ENCODE data around the gene RCBTB1.

RCBTB1 gene

GRCh38 chr13:49561062-49561410 lies 24.3 kb downstream of the RCBTB1 start:
- no peak for DNase-seq (ENCODE audit: low read depth in 2 of 3, low spot score in 2 of 3)

DNA sequence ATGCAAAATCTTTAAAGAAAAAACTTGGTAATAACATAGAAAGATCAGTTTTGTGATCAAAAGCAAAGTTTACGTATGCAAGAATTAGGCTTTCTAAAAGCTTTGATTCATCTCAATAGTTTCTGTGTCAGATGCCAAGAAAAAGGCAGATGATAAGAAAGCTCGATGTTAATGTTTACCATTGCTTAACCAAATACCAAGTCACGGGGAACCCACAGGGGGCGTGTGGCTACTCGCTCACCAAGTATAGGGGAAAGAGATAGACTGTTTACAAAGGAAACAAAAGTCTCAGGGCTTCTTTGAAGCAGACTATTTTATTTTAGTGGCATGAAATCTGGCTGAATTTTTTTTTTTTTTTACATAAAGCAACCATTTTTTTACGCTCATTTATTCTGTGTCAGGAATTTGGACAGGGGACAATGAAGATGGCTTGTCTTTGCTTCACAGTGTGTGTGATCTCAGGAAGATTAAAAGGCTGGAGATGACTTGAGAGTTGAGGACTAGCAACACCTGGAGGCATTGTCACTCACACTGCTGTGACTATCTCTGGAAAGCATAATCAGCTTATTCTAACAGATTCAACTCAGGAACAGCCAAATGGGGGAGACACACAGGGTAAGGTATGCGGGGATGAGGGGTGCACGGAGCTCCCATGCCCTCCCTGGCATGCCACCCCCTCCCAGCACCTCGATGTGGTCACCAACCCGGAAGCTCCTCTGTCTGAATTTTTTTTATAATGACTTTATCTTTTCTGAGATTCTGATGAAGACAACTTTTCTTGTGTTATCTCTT lies 24.9 kb downstream of the RCBTB1 start:
- no peak for DNase-seq (ENCODE audit: low read depth in 2 of 3, low spot score in 2 of 3)

DNA sequence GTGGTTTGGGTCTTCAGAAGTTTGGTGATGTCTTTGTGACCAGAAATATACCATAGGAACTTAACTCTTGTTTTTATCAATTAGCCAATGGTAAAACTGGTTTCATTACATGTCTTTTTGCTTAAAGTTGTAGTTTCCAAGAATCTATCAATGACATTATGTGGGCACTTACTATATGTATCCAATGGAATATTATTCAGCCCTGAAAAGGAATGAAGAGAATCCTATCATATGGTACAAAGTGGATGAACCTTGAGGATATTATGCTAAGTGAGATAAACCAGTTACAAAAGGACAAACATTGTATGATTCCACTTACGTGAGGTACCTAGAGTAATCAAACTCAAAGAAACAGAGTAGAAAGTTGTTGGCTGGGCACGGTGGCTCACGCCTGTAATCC lies 26.4 kb downstream of the RCBTB1 start:
- no peak for DNase-seq (ENCODE audit: low read depth in 2 of 3, low spot score in 2 of 3)

- no peak for DNase-seq (ENCODE audit: low read depth in 2 of 3, low spot score in 2 of 3)
These were observed 31.0 kb downstream of the RCBTB1 start for GRCh38 chr13:49554387-49554786.

- DNase-seq (ENCODE audit: low read depth in 2 of 3, low spot score in 2 of 3), result no peak
These were observed 31.5 kb downstream of the RCBTB1 start for GRCh38 chr13:49553888-49554287.

DNA sequence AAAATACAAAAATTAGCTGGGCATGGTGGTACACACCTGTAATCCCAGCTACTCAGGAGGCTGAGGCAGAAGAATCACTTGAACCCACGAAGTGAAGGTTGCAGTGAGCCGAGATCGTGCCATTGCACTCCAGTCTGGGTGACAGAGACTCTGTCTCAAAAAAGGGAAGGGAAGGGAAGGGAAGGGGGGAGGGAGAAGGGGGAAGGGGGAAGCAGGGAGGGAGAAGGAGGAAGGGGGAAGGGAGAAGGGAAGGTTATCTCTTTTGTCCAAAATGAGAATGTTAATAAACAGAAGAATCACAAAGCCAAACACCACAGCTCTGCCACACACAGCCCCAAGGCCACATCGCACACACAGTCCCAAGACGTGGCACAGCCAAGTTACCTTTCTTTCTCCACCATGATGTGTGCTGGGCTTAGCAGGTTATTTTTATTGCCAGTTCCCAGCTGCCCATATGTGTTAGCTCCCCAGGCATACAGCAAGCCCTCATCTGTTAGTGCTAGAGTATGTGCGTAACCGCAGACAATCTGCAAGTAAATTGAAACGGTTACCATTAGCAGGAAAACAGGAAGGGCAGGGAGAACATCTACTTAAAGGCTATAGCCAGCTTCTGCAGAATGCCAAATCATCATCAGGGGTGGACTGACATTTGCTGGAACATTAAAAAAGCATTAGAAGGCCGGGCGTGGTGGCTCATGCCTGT lies 34.3 kb downstream of the RCBTB1 start:
- no peak for DNase-seq (ENCODE audit: low read depth in 2 of 3, low spot score in 2 of 3)

- DNase-seq (ENCODE audit: low read depth in 2 of 3, low spot score in 2 of 3), result no peak
These were observed 36.1 kb downstream of the RCBTB1 start for GRCh38 chr13:49549289-49549688.

DNA sequence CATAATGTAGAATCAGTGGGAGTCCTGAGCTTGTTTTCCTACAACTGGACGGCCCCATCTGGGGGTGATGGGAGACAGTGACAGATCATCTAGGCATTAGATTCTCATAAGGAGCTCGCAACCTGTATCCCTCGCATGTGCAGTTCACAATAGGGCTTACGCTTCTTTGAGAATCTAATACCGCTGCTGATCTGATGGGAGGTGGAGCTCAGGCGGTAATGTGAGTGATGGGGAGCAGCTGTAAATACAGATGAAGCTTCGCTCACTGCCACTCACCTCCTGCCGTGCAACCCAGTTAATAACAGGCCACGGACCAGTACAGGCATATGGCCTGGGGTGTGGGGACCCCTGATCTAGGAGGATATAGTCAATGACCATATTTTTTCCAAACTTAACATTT lies 38.8 kb downstream of the RCBTB1 start:
- DNase-seq (ENCODE audit: low read depth in 2 of 3, low spot score in 2 of 3), result no peak

GRCh38 chr13:49545661-49546060 lies 39.7 kb downstream of the RCBTB1 start:
- no peak for DNase-seq (ENCODE audit: low read depth in 2 of 3, low spot score in 2 of 3)

- DNase-seq (ENCODE audit: low read depth in 2 of 3, low spot score in 2 of 3), result no peak
These were observed 41.7 kb downstream of the RCBTB1 start for GRCh38 chr13:49543656-49544055.

DNA sequence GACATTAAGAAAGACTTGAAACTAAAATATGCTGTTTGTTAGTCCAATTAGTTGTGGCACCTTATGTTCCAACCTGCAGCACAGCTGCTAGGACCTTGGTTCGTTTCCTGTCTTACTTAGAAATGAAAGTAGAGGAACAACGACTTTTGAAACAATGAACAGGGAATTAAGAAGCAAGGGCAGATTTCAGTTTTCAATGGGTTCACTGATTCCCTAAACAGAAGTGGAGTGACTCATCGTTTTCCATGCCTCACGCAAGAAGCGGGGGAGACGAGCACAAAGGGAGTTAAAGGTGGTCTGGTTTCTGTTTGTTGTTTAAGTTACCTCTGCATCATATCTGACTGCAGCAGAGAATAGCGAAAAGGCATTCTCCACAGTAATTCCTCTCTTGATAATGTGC lies 44.8 kb downstream of the RCBTB1 start:
- DNase-seq (ENCODE audit: low read depth in 2 of 3, low spot score in 2 of 3), result no peak

DNA sequence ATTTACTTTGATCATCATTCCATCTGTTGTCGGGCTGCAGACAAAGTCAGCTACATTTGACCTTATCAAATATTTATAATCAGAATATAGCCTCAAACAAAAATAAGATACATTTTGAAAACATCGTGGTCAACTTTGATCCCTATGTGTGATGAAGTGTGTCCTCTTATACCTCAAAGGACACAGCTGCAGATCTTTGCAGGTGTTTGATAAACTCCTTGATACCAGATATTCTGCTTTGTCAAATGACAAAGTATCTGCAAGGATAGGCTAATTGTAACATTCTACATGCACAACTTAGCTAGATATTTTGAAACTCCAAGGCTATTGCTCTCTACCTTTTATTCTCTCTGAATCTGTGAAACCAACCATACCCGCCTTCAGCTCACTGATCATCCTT lies 45.6 kb downstream of the RCBTB1 start:
- no peak for DNase-seq (ENCODE audit: low read depth in 2 of 3, low spot score in 2 of 3)

DNA sequence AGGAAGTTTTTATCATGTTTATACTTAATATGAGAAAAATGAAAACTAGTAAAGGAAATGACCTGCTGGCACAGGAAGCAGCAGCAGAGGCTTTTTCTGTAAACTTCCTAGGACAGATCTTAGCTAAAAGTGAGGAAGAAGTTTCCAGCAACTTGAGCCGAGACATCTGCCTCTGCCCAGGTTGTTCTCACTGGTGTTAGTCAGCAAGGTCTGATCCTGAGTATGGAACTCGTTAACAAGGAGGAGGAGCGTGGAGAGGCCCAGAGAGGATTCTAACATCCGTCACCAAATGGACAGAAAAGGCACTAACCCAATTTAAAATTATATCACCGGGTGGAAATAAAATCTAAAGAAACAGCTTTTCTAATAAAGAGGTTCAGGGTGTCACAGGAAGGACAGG lies 46.0 kb downstream of the RCBTB1 start:
- DNase-seq (ENCODE audit: low read depth in 2 of 3, low spot score in 2 of 3), result no peak

DNA sequence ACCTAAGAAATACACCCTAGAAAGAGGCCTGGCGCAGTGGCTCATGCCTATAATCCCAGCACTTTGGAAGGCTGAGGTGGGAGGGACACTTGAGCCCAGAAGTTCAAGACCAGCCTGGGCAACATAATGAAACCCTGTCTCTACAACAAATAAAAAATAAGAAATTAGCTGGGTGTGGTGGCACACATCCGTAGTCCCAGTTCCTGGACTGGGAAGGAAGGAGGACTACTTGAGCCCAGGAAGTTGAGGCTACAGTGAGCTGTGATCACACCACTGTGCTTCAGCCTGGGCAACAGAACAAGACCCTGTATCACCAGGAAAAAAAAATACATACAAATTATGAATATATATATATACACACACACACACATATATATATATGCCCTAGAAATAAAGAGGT lies 47.0 kb downstream of the RCBTB1 start:
- DNase-seq (ENCODE audit: low read depth in 2 of 3, low spot score in 2 of 3), result no peak

DNA sequence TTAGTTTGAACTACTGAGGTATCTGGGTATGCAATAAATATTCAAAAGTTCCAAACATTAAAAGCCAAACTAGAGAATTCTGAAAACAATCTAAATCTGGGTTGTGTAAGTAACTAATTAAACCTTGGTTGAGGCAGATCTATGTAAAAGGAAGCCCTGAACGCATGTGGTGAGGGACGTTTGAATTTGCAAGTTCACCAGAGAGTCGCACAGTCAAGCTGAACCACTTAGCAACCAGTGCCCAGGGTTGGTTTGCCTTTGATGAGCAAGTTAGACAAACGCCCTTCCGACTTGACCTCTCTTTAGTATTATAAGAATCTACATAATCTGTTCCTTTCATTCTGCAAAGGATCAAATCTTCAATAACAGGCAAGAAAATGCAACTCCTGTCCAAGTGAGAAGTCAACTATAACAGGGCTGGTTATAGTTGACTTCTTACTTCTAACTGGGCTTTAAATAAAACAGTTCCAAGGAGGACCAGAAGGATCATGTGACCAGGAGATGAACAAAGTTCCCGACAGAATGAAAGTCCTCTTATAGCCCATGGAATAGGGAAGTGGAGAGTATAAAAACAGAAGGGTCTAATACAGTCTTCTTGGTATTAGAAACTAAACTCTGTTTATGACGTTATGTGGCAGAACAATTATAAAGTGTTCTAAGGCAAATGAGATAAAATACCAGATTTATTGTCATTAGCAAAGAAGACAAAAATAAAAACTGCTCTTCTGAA lies 49.0 kb downstream of the RCBTB1 start:
- DNase-seq (ENCODE audit: low read depth in 2 of 3, low spot score in 2 of 3), result no peak

- DNase-seq (ENCODE audit: low read depth in 2 of 3, low spot score in 2 of 3), result no peak
These were observed 51.6 kb downstream of the RCBTB1 start for GRCh38 chr13:49533591-49534269.

- DNase-seq (ENCODE audit: low read depth in 2 of 3, low spot score in 2 of 3), result no peak
These were observed 52.3 kb downstream of the RCBTB1 start for GRCh38 chr13:49533011-49533410.

GRCh38 chr13:49532593-49532992 lies 52.8 kb downstream of the RCBTB1 start:
- DNase-seq (ENCODE audit: low read depth in 2 of 3, low spot score in 2 of 3), result no peak

DNA sequence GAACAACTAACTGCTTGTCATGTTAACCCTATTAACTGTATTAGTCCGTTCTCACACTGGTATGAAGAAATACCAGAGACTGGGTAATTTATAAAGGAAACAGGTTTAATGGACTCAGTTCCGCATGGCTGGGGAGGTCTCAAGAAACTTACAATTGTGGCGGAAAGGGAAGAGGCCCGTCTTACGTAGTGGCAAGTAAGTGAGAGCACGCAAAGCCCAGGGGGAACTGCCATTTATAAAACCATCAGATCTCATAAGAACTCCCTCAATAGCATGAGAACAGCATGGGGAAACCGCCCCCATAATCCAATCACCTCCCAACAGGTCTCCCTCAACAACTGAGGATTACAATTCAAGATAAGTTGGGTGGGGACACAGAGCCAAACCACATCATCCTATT lies 54.9 kb downstream of the RCBTB1 start:
- DNase-seq (ENCODE audit: low read depth in 2 of 3, low spot score in 2 of 3), result no peak

DNA sequence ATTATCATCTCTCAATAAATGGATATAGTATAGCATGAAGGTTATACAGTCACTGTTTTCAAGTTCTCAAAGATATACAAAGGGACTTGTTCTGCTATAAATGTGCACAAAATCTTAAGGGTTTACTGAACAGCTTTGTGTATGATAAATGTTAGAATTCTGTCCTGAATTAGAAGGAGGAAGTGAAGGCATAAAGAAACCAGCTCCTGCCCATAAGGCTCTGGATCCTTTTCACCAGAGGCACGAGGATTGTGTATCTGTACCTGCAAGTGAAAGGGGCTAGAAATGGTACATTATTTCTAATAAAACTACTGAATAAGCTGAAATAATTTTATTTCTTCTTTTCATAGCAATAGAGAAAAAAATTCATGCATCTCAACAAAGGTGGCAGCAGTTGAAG lies 57.2 kb downstream of the RCBTB1 start:
- DNase-seq (ENCODE audit: low read depth in 2 of 3, low spot score in 2 of 3), result no peak

DNA sequence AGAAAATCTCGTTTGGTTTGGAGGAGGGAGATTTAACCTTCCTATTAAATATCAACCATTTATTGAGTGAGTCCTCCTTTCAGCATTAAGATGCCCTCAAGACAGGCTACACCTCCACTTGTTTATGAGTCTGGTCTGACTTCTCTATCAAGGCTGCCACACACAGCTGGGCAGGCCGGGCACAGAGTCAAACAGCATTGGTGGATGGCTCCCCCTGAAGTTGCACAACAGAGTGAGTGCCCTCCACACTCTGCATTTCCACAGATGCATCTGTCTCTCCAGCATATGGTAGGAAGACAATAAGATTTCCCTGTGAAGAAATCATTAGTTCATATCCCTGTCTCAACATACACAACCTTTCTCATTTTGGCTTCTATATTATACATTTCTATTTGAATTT lies 58.2 kb downstream of the RCBTB1 start:
- DNase-seq (ENCODE audit: low read depth in 2 of 3, low spot score in 2 of 3), result no peak
